Suprapubic skin (tissue), 4 donors: ENCODE results near the gene COQ8A. TPM values are rescaled to one million over a fixed set of nuclear protein-coding genes. Genes with fewer than 3 reads are reported as not detected.

Experiments used
- DNase-seq, 2 donors: peaks; one replicate each; pipeline ENCODE4 v3.0.0-alpha.2; 2019; ENCODE audit warnings: low spot score in 2 of 2
- H3K27ac ChIP-seq: fragments of 200-600 bp; sonication (generic); one replicate; pipeline ENCODE4 v1.5.1; 2019
- H3K27me3 ChIP-seq: fragments of 200-600 bp; sonication (generic); one replicate; pipeline ENCODE4 v1.5.1; 2019
- H3K36me3 ChIP-seq: fragments of 200-600 bp; sonication (generic); one replicate; pipeline ENCODE4 v1.5.1; 2019
- H3K4me1 ChIP-seq: fragments of 200-600 bp; sonication (generic); one replicate; pipeline ENCODE4 v1.5.1; 2019
- H3K4me3 ChIP-seq: fragments of 200-600 bp; sonication (generic); one replicate; pipeline ENCODE4 v1.5.1; 2019; ENCODE audit warnings: mild to moderate bottlenecking
- H3K9me3 ChIP-seq: fragments of 200-600 bp; sonication (generic); one replicate; pipeline ENCODE4 v1.5.1; 2019
- EP300 ChIP-seq: sonication (generic); formaldehyde crosslinking; IDR thresholded peaks from one replicate; pipeline ENCODE4 v1.6.1; 2017; ENCODE audit warnings: antibody characterized with exemption
- POLR2A ChIP-seq, 2 donors: fragments of 450-650 bp; IDR thresholded peaks; one replicate each; pipeline ENCODE4 v1.6.1; 2017; ENCODE audit warnings: antibody characterized with exemption in 2 of 2, mild to moderate bottlenecking in 2 of 2, moderate library complexity in 2 of 2
- POLR2AphosphoS5 ChIP-seq, 3 donors: sonication (generic); formaldehyde crosslinking; IDR thresholded peaks; one replicate each; pipeline ENCODE4 v1.6.1; 2017; ENCODE audit warnings: antibody characterized with exemption in 3 of 3
- WGBS: methylation state at CpG from one replicate; pipeline ENCODE4 v1.1.5; 2018; 5-methylcytosine and 5-hydroxymethylcytosine counted together
- total RNA-seq, 4 donors: library from RNA; depleted of rRNA; stranded (reverse); fragments of >200 nt; gene quantifications; one replicate each; pipeline ENCODE4 v1.1.0, GENCODE V29; 2016
- TF ChIP-seq, protein P1 (sequence below), 2 donors: fragments of 200-600 bp in 1 of 2; fragments of 450-650 bp in 1 of 2; sonication (generic) in 1 of 2; IDR thresholded peaks; one replicate each; pipeline ENCODE4 v1.5.1; 2016 to 2019; ENCODE audit warnings: antibody characterized with exemption in 2 of 2, mild to moderate bottlenecking in 1 of 2, moderate library complexity in 1 of 2

COQ8A gene
- total RNA-seq, 4 donors from 2014 or later: 41.9 to 113 (median 59.8) TPM

GRCh38 chr1:226960944-226961765 is 21.1 kb downstream of the COQ8A start:
- no peak for TF ChIP-seq POLR2A (IDR thresholded peaks at IDR 0.05)
- no peak for TF ChIP-seq POLR2AphosphoS5 (IDR thresholded peaks at IDR 0.05)
- TF ChIP-seq EP300: no peak
- TF ChIP-seq, protein P1, sequence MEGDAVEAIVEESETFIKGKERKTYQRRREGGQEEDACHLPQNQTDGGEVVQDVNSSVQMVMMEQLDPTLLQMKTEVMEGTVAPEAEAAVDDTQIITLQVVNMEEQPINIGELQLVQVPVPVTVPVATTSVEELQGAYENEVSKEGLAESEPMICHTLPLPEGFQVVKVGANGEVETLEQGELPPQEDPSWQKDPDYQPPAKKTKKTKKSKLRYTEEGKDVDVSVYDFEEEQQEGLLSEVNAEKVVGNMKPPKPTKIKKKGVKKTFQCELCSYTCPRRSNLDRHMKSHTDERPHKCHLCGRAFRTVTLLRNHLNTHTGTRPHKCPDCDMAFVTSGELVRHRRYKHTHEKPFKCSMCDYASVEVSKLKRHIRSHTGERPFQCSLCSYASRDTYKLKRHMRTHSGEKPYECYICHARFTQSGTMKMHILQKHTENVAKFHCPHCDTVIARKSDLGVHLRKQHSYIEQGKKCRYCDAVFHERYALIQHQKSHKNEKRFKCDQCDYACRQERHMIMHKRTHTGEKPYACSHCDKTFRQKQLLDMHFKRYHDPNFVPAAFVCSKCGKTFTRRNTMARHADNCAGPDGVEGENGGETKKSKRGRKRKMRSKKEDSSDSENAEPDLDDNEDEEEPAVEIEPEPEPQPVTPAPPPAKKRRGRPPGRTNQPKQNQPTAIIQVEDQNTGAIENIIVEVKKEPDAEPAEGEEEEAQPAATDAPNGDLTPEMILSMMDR (IDR thresholded peaks at IDR 0.05): no peak
- 94% methylated on average over 12 of the region's 13 CpGs for WGBS

GRCh38 chr1:226962421-226963391 is 22.6 kb downstream of the COQ8A start:
- 91% methylated on average over 23 of the region's 28 CpGs for WGBS
- Histone ChIP-seq H3K27me3 (no peaks in the 10 kb centered on the region), H3K4me1 (no peaks in the 10 kb centered on the region), H3K9me3 (no peaks in the 10 kb centered on the region), H3K27ac (no peak overlapping the region), H3K4me3 (no peak overlapping the region), H3K36me3 (peaks cover 40% of the 10 kb centered on the region)
- TF ChIP-seq EP300 (no peak), POLR2A (IDR thresholded peaks at IDR 0.05) (no peak), POLR2AphosphoS5 (IDR thresholded peaks at IDR 0.05) (no peak)
- TF ChIP-seq, protein P1 (IDR thresholded peaks at IDR 0.05): no peak
- peak in 1 of 2 donors; percentile 35 for DNase-seq

More at GRCh38 chr1:226960944-226961765, 21.1 kb downstream of the COQ8A start:
- H3K4me1 ChIP-seq: no peaks in the 10 kb centered on the region
- H3K27ac ChIP-seq: no peak overlapping the region
- DNase-seq: peak in 1 of 2 donors; percentile 37
- H3K9me3 ChIP-seq: no peaks in the 10 kb centered on the region
- H3K4me3 ChIP-seq: no peak overlapping the region
- peaks cover 31% of the 10 kb centered on the region for H3K36me3 ChIP-seq
- H3K27me3 ChIP-seq: no peaks in the 10 kb centered on the region

GRCh38 chr1:226964068-226964425 is 24.0 kb downstream of the COQ8A start:
- no peak for DNase-seq
- Histone ChIP-seq H3K36me3 (peaks cover 48% of the 10 kb centered on the region), H3K4me3 (no peak overlapping the region), H3K4me1 (no peaks in the 10 kb centered on the region), H3K27me3 (no peaks in the 10 kb centered on the region), H3K27ac (no peak overlapping the region), H3K9me3 (no peaks in the 10 kb centered on the region)
- TF ChIP-seq, protein P1 (IDR thresholded peaks at IDR 0.05): no peak
- TF ChIP-seq POLR2AphosphoS5 (IDR thresholded peaks at IDR 0.05) (no peak), EP300 (no peak), POLR2A (IDR thresholded peaks at IDR 0.05) (no peak)
- WGBS: 83% methylated on average over 5 of the region's 6 CpGs

GRCh38 chr1:226964611-226965486 is 24.8 kb downstream of the COQ8A start:
- peak in 1 of 2 donors; percentile 46 for DNase-seq
- Histone ChIP-seq H3K27me3 (no peaks in the 10 kb centered on the region), H3K9me3 (no peaks in the 10 kb centered on the region), H3K4me1 (no peaks in the 10 kb centered on the region), H3K36me3 (peaks cover 54% of the 10 kb centered on the region), H3K27ac (no peak overlapping the region), H3K4me3 (no peak overlapping the region)
- 86% methylated on average over 19 of the region's 29 CpGs for WGBS
- no peak for TF ChIP-seq EP300
- TF ChIP-seq, protein P1 (IDR thresholded peaks at IDR 0.05): no peak
- TF ChIP-seq POLR2A (IDR thresholded peaks at IDR 0.05): no peak
- TF ChIP-seq POLR2AphosphoS5 (IDR thresholded peaks at IDR 0.05): no peak
